Posterior vena cava (tissue), 2 donors: ENCODE data around the gene SCAMP1. TPM values are rescaled to one million over a fixed set of nuclear protein-coding genes. Genes with fewer than 3 reads are reported as not detected.
"Not testable (repeated sequence)": the region's sequence is repeated elsewhere in the genome, so short reads cannot be mapped to it uniquely, and the experiment has no call there.

Experiments used
- DNase-seq: peaks from one replicate; pipeline ENCODE4 v3.0.0-alpha.2; 2020; ENCODE audit warnings: low spot score
- intact Hi-C, 2 donors: fragments of 100-400 bp; cut with DNase I; formaldehyde crosslinking; loops; one replicate each; pipeline versions ENCODE4 v1.14.1 to v1.14.2; 2022 to 2023
- total RNA-seq, 2 donors: library from RNA; stranded (reverse); fragmentation: NEBNext Ultra II Directional; extraction: Animal tissue kit (Norgen Biotek cat#: 25700); gene quantifications; one replicate each; pipeline ENCODE4 v1.2.1, GENCODE V29; 2021
- donor health status: DM: yes; HTN: yes; CAD: no.
- donor health status: DM: yes; HTN: yes; CAD: no.

Gene SCAMP1
- total RNA-seq, 2 donors from 2014 or later = 32.4 to 46.1 TPM

GRCh38 chr5:78355561-78355960, 4.9 kb upstream of the SCAMP1 start:
- no peak for DNase-seq
- intact Hi-C loops = loop anchor here (5.0 to 10.0 kb wide), 2 partner anchors 61 to 63 kb away; partner anchors contain the start of gene AP3B1 (in 2 of the 2)

GRCh38 chr5:78359455-78359830, 974 bp upstream of the SCAMP1 start:
- DNase-seq = not testable (repeated sequence)
- intact Hi-C loops = loop anchor here (5.0 to 10.0 kb wide), 2 partner anchors 65 to 67 kb away; partner anchors contain the start of gene AP3B1 (in 2 of the 2)

- intact Hi-C loops = no loop called here
Measured at GRCh38 chr5:78360674-78360923, 182 bp downstream of the SCAMP1 start.

GRCh38 chr5:78360924-78361630, 660 bp downstream of the SCAMP1 start:
- intact Hi-C loops = no loop called here
- peak; percentile 84 for DNase-seq

More at GRCh38 chr5:78360674-78360923, 182 bp downstream of the SCAMP1 start:
- DNase-seq = no peak

- intact Hi-C loops = no loop called here
- DNase-seq = no peak
Measured at GRCh38 chr5:78361631-78361993, 1.2 kb downstream of the SCAMP1 start.

- intact Hi-C loops = no loop called here
- no peak for DNase-seq
Measured at GRCh38 chr5:78362220-78362619, 1.8 kb downstream of the SCAMP1 start.

- DNase-seq = no peak
- intact Hi-C loops = no loop called here
Measured at GRCh38 chr5:78364005-78364404, 3.6 kb downstream of the SCAMP1 start.

- intact Hi-C loops = no loop called here
- DNase-seq = no peak
Measured at GRCh38 chr5:78367318-78367991, 7.0 kb downstream of the SCAMP1 start.

GRCh38 chr5:78369680-78370079, 9.3 kb downstream of the SCAMP1 start:
- DNase-seq = no peak
- intact Hi-C loops = no loop called here

GRCh38 chr5:78373231-78373630, 12.8 kb downstream of the SCAMP1 start:
- DNase-seq = no peak
- intact Hi-C loops = no loop called here

- intact Hi-C loops = no loop called here
- no peak for DNase-seq
Measured at GRCh38 chr5:78376315-78376714, 15.9 kb downstream of the SCAMP1 start.

GRCh38 chr5:78377056-78377717, 16.8 kb downstream of the SCAMP1 start:
- intact Hi-C loops = no loop called here
- no peak for DNase-seq

- intact Hi-C loops = no loop called here
- DNase-seq = no peak
Measured at GRCh38 chr5:78377718-78378105, 17.3 kb downstream of the SCAMP1 start.

- DNase-seq = no peak
- intact Hi-C loops = no loop called here
Measured at GRCh38 chr5:78387468-78388153, 27.2 kb downstream of the SCAMP1 start.

GRCh38 chr5:78391357-78391756, 30.9 kb downstream of the SCAMP1 start:
- intact Hi-C loops, DNase-seq: not testable (repeated sequence)

- intact Hi-C loops = no loop called here
- DNase-seq = no peak
Measured at GRCh38 chr5:78397831-78398230, 37.4 kb downstream of the SCAMP1 start.

- intact Hi-C loops = no loop called here
- DNase-seq = no peak
Measured at GRCh38 chr5:78399116-78399515, 38.7 kb downstream of the SCAMP1 start.

- intact Hi-C loops = no loop called here
- DNase-seq = no peak
Measured at GRCh38 chr5:78404682-78405293, 44.4 kb downstream of the SCAMP1 start.

GRCh38 chr5:78405829-78406750, 45.7 kb downstream of the SCAMP1 start:
- DNase-seq = no peak
- intact Hi-C loops = no loop called here
